OCI-M2 (cell line): Measurements from ENCODE around the gene ZNF215.
"Not testable (repeated sequence)": the region's sequence is repeated elsewhere in the genome, so short reads cannot be mapped to it uniquely, and the experiment has no call there.

ENCODE experiments used
- DNase-seq: peaks from one replicate; lab custom pipeline; 2025; ENCODE audit not compliant: unreplicated experiment; lab: John Stamatoyannopoulos, UW

ZNF215 gene

GRCh38 chr11:6926208-6927029, at the start of gene ZNF215:
Gene ZNF215 (plus strand): TSS chr11:6926426. CDS start chr11:6932273, 5,847 bp downstream.
- no peak for DNase-seq

GRCh38 chr11:6876914-6877313, 49.3 kb upstream of the ZNF215 start:
- DNase-seq: no peak

- no peak for DNase-seq
Measured at GRCh38 chr11:6882751-6883150, 43.5 kb upstream of the ZNF215 start.

- not testable (repeated sequence) for DNase-seq
Measured at GRCh38 chr11:6887711-6888110, 38.5 kb upstream of the ZNF215 start.

GRCh38 chr11:6888830-6889229, 37.4 kb upstream of the ZNF215 start:
- no peak for DNase-seq

- no peak for DNase-seq
Measured at GRCh38 chr11:6889835-6890234, 36.4 kb upstream of the ZNF215 start.

GRCh38 chr11:6892400-6892799, 33.8 kb upstream of the ZNF215 start, which contains the start of gene OR2D2:
Gene OR2D2 (minus strand): TSS chr11:6892500. CDS start chr11:6892500, 0 bp downstream.
- DNase-seq: no peak

- DNase-seq: no peak
Measured at GRCh38 chr11:6894097-6894496, 32.1 kb upstream of the ZNF215 start.

- DNase-seq: no peak
Measured at GRCh38 chr11:6895010-6895409, 31.2 kb upstream of the ZNF215 start.

- DNase-seq: no peak
Measured at GRCh38 chr11:6898911-6899310, 27.3 kb upstream of the ZNF215 start.

GRCh38 chr11:6900327-6900999, 25.8 kb upstream of the ZNF215 start:
- no peak for DNase-seq

GRCh38 chr11:6904804-6905203, 21.4 kb upstream of the ZNF215 start:
- DNase-seq: not testable (repeated sequence)

GRCh38 chr11:6911378-6911777, 14.8 kb upstream of the ZNF215 start:
- DNase-seq: no peak

GRCh38 chr11:6911948-6912347, 14.3 kb upstream of the ZNF215 start:
- DNase-seq: no peak

GRCh38 chr11:6919698-6920097, 6.5 kb upstream of the ZNF215 start:
- no peak for DNase-seq

- DNase-seq: no peak
Measured at GRCh38 chr11:6920702-6921101, 5.5 kb upstream of the ZNF215 start, which contains the start of gene OR2D3. Gene OR2D3 (plus strand): TSS chr11:6921002. CDS start chr11:6921002, 0 bp downstream.

- DNase-seq: no peak
Measured at GRCh38 chr11:6925007-6925577, 1.1 kb upstream of the ZNF215 start.

GRCh38 chr11:6925636-6926207, 504 bp upstream of the ZNF215 start:
- no peak for DNase-seq

GRCh38 chr11:6927030-6927617, 898 bp downstream of the ZNF215 start:
- DNase-seq: no peak

- DNase-seq: no peak
Measured at GRCh38 chr11:6928916-6929315, 2.7 kb downstream of the ZNF215 start.

- DNase-seq: no peak
Measured at GRCh38 chr11:6931146-6931713, 5.0 kb downstream of the ZNF215 start.
